SH-SY5Y (cell line): Measurements from ENCODE around the gene OXT.

Experiments used
- GATA2 ChIP-seq: IDR thresholded peaks from 2 replicates; pipeline ENCODE4 v1.6.1; 2011; ENCODE audit warnings: mild to moderate bottlenecking, low read depth, low read length
- GATA3 ChIP-seq: IDR thresholded peaks from 2 replicates; pipeline ENCODE4 v1.6.1; 2011; ENCODE audit warnings: low read depth, mild to moderate bottlenecking, low read length, moderate library complexity

Gene OXT

GRCh38 chr20:3077618-3078134 lies 6.3 kb downstream of the OXT start:
- no peak for TF ChIP-seq GATA2
- TF ChIP-seq GATA3 = no peak

- TF ChIP-seq GATA2 = no peak
- no peak for TF ChIP-seq GATA3
Observed at GRCh38 chr20:3080939-3081388, 9.5 kb downstream of the OXT start.

- TF ChIP-seq GATA2 = no peak
- no peak for TF ChIP-seq GATA3
Observed at GRCh38 chr20:3081641-3082040, 10.2 kb downstream of the OXT start.

- no peak for TF ChIP-seq GATA3
- TF ChIP-seq GATA2 = no peak
Observed at GRCh38 chr20:3082306-3082951, 11.0 kb downstream of the OXT start.

GRCh38 chr20:3082955-3083952 lies 11.8 kb downstream of the OXT start:
- TF ChIP-seq GATA2 = no peak
- TF ChIP-seq GATA3 = no peak

- no peak for TF ChIP-seq GATA2
- TF ChIP-seq GATA3 = no peak
Observed at GRCh38 chr20:3084283-3084985, 13.0 kb downstream of the OXT start, which contains the start of gene AVP. TSS of gene AVP (minus strand) at chr20:3084724. CDS start at chr20:3084674, 50 bp downstream.

- TF ChIP-seq GATA3 (no peak), GATA2 (no peak)
Observed at GRCh38 chr20:3084986-3085360, 13.6 kb downstream of the OXT start.

- TF ChIP-seq GATA2 (no peak), GATA3 (no peak)
Observed at GRCh38 chr20:3085571-3086072, 14.2 kb downstream of the OXT start.

- TF ChIP-seq GATA3 = no peak
- TF ChIP-seq GATA2 = no peak
Observed at GRCh38 chr20:3088031-3088430, 16.6 kb downstream of the OXT start.

GRCh38 chr20:3090565-3090964 lies 19.1 kb downstream of the OXT start:
- no peak for TF ChIP-seq GATA3
- no peak for TF ChIP-seq GATA2

GRCh38 chr20:3092611-3093379 lies 21.4 kb downstream of the OXT start:
- TF ChIP-seq GATA3 = no peak
- no peak for TF ChIP-seq GATA2

GRCh38 chr20:3093861-3094361 lies 22.5 kb downstream of the OXT start:
- no peak for TF ChIP-seq GATA2

- TF ChIP-seq GATA2 = no peak
- no peak for TF ChIP-seq GATA3
Observed at GRCh38 chr20:3094848-3095629, 23.6 kb downstream of the OXT start.
